Measurements from ENCODE around the gene HSPG2. TPM values are rescaled to one million over a fixed set of nuclear protein-coding genes. Genes with fewer than 3 reads are reported as not detected.

HSPG2 gene
- total RNA-seq, 1 donor from 2014 or later = 221 TPM

DNA sequence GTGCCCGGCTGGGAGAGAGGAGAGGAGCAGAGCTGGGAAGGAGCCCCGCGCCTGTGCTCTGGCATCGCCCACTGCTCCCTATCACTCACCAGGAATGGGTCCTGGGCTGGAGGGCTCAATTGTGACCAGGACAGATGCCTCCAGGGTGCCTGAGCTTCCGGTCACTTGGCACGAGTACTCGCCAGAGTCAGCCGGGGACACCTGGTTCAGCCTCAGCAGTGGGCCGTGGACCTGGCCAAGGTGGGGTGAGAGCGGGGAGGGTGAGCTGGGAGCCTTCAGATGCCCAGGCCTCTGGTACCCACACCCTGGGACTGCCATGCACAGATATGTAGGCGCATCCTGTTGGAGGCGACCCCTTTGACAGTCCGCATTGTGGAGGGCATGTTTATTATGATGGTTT, 93.9 kb downstream of the HSPG2 start:
- no peak overlapping the region for H3K27ac Mint-ChIP-seq
- H3K27me3 Mint-ChIP-seq (ENCODE audit: low read depth) = no peaks in the 10 kb centered on the region
- TF ChIP-seq, protein P1, sequence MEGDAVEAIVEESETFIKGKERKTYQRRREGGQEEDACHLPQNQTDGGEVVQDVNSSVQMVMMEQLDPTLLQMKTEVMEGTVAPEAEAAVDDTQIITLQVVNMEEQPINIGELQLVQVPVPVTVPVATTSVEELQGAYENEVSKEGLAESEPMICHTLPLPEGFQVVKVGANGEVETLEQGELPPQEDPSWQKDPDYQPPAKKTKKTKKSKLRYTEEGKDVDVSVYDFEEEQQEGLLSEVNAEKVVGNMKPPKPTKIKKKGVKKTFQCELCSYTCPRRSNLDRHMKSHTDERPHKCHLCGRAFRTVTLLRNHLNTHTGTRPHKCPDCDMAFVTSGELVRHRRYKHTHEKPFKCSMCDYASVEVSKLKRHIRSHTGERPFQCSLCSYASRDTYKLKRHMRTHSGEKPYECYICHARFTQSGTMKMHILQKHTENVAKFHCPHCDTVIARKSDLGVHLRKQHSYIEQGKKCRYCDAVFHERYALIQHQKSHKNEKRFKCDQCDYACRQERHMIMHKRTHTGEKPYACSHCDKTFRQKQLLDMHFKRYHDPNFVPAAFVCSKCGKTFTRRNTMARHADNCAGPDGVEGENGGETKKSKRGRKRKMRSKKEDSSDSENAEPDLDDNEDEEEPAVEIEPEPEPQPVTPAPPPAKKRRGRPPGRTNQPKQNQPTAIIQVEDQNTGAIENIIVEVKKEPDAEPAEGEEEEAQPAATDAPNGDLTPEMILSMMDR (IDR thresholded peaks at IDR 0.05; ENCODE audit: unreplicated experiment) = no peak
- no peaks in the 10 kb centered on the region for H3K9me3 Mint-ChIP-seq
- no peak overlapping the region for H3K4me3 Mint-ChIP-seq
- peaks cover 21% of the 10 kb centered on the region for H3K36me3 Mint-ChIP-seq
- no peaks in the 10 kb centered on the region for H3K4me1 Mint-ChIP-seq
- DNase-seq (ENCODE audit: low spot score in 2 of 2, unreplicated experiment in 2 of 2) = no peak

DNA sequence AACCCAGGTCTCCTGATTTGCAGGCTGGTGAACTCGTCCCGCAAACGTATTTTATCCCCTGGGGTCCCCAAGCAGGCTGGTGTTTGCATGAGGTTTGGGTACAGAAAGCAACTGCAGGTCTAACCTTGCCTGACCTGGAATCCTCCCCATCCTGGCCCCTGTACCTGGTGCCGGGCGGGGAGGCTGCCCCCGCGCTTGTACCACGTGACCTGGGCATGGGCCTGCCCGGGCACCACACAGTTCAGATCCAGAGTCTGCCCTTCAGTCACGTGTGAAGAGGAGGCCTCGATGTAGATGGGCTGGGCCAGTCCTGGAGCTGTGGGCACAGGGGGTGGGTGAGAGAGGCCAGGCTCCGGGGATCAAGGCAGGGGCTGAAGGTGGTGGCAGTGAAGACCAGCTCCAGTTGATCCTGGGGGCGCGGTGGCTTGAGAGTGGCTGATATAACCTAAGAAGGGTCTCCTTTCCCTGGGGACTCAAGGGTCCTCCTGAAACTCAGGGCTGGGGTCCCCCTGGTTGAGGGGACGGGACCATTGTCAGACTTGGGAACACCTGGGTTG, 94.4 kb downstream of the HSPG2 start:
- TF ChIP-seq, protein P1 (IDR thresholded peaks at IDR 0.05; ENCODE audit: unreplicated experiment) = no peak
- H3K27me3 Mint-ChIP-seq (ENCODE audit: low read depth) = no peaks in the 10 kb centered on the region
- H3K4me1 Mint-ChIP-seq = no peaks in the 10 kb centered on the region
- DNase-seq (ENCODE audit: low spot score in 2 of 2, unreplicated experiment in 2 of 2) = no peak
- peaks cover 21% of the 10 kb centered on the region for H3K36me3 Mint-ChIP-seq
- H3K4me3 Mint-ChIP-seq = no peak overlapping the region
- no peak overlapping the region for H3K27ac Mint-ChIP-seq
- H3K9me3 Mint-ChIP-seq = no peaks in the 10 kb centered on the region

- Mint-ChIP-seq H3K4me3 (no peak overlapping the region), H3K9me3 (no peaks in the 10 kb centered on the region), H3K36me3 (peaks cover 20% of the 10 kb centered on the region), H3K4me1 (no peaks in the 10 kb centered on the region), H3K27me3 (ENCODE audit: low read depth) (no peaks in the 10 kb centered on the region), H3K27ac (no peak overlapping the region)
- TF ChIP-seq, protein P1 (IDR thresholded peaks at IDR 0.05; ENCODE audit: unreplicated experiment) = no peak
- DNase-seq (ENCODE audit: low spot score in 2 of 2, unreplicated experiment in 2 of 2) = no peak
These were observed 95.2 kb downstream of the HSPG2 start for GRCh38 chr1:21841852-21842466.

GRCh38 chr1:21840981-21841380, 96.1 kb downstream of the HSPG2 start:
- TF ChIP-seq, protein P1 (IDR thresholded peaks at IDR 0.05; ENCODE audit: unreplicated experiment) = no peak
- Mint-ChIP-seq H3K9me3 (no peaks in the 10 kb centered on the region), H3K36me3 (peaks cover 25% of the 10 kb centered on the region), H3K4me3 (no peak overlapping the region), H3K27me3 (ENCODE audit: low read depth) (no peaks in the 10 kb centered on the region), H3K4me1 (no peaks in the 10 kb centered on the region), H3K27ac (no peak overlapping the region)
- DNase-seq (ENCODE audit: low spot score in 2 of 2, unreplicated experiment in 2 of 2) = no peak

- no peaks in the 10 kb centered on the region for H3K27me3 Mint-ChIP-seq (ENCODE audit: low read depth)
- no peak overlapping the region for H3K27ac Mint-ChIP-seq
These were observed 97.6 kb downstream of the HSPG2 start for GRCh38 chr1:21839337-21840037.

More at GRCh38 chr1:21839337-21840037, 97.6 kb downstream of the HSPG2 start:
- H3K4me1 Mint-ChIP-seq = no peaks in the 10 kb centered on the region
- peaks cover 7% of the 10 kb centered on the region for H3K9me3 Mint-ChIP-seq
- peaks cover 39% of the 10 kb centered on the region for H3K36me3 Mint-ChIP-seq
- no peak for DNase-seq (ENCODE audit: low spot score in 2 of 2, unreplicated experiment in 2 of 2)
- TF ChIP-seq, protein P1 (IDR thresholded peaks at IDR 0.05; ENCODE audit: unreplicated experiment) = no peak
- no peak overlapping the region for H3K4me3 Mint-ChIP-seq

Measured in mesothelial cell of epicardium (in vitro differentiated cells).